Measurements from ENCODE around the gene RECK. TPM values are rescaled to one million over a fixed set of nuclear protein-coding genes. Genes with fewer than 3 reads are reported as not detected.

The RECK gene
- total RNA-seq, 1 donor from 2014 or later, result 15.1 TPM

GRCh38 chr9:36123515-36123914, 86.8 kb downstream of the RECK start:
- Mint-ChIP-seq H3K4me1 (peaks cover 7% of the 10 kb centered on the region), H3K36me3 (peaks cover 12% of the 10 kb centered on the region), H3K4me3 (no peak overlapping the region), H3K27ac (no peak overlapping the region), H3K9me3 (no peaks in the 10 kb centered on the region), H3K27me3 (ENCODE audit: low read depth) (no peaks in the 10 kb centered on the region)
- no peak for TF ChIP-seq CTCF (IDR thresholded peaks at IDR 0.05; ENCODE audit: unreplicated experiment)
- no peak for DNase-seq (ENCODE audit: low spot score in 2 of 2, unreplicated experiment in 2 of 2)

DNA sequence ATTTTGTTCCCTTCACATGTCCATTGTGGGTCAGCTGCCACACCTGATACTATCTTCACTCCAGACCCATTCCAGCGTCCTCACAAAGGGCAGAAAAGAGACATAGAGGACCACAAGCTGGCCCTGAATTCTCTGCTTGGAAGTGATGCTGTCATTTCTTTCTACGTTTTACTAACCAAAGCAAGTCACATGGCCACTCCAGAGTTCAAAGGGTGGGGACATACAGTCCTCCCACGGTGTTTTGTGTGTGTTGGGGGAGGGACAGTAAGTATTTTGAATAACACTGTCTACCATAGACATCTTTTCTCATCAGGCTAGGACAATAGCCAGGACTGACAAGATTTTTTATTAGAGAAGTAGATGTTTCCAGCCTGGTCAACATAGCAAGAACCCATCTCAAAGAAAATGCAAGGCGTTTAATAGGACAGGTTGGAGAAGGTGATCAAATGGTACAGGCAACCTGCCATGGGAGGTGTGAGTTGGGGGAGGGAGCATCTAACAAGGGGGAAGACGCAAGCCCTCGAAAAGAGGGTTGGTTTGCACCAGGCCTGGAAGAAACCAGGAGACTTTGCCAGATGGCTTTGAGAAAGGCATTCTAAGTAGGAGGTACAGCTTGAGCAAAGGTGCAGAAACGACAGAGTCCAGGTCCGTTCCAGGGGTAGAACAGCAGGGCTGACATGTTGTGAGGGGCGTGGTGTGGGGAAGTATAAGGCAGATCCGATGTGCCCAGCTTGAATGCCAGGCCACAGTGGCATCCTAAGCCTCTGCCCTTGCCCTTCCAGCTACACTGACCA, 88.5 kb downstream of the RECK start:
- no peak overlapping the region for H3K27ac Mint-ChIP-seq
- H3K4me3 Mint-ChIP-seq, result no peak overlapping the region
- DNase-seq (ENCODE audit: low spot score in 2 of 2, unreplicated experiment in 2 of 2), result no peak

DNA sequence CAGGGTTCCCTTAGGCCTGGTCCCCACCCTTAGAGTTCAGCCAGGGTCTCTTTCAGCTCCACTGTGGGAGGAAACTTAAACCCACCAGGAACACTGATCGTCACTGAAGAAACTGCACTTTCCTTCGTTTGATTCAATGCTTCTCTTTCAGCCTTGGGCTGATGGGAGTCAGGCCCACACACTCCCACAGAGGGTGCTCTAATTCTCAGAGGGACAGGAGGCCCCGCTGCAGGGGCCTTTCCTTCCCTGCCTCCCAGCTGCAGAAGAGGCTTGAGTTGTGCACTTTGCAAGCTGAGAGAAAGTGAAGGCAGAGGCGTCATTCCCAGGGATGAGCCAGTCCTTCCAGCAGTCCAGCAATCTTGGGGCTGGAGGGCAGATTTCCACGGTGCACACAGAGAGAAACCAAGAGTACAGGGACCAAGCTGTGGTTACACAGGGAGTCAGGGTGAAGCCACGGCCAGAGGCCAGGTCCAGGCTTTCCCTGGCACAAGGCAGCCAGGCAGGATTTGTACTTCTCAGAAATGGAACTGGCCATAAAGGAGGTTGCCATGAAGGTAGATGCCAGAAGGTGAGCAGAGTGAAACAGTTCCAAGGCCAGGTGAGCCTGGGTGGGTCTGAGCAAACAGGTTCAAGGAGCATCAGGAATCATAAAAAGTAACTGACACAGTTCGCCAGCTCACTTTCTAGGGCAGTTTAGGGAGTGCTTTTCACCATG, 89.5 kb downstream of the RECK start:
- Mint-ChIP-seq H3K27ac (peak overlapping the region; percentile 30), H3K4me3 (no peak overlapping the region), H3K9me3 (no peaks in the 10 kb centered on the region), H3K36me3 (peaks cover 9% of the 10 kb centered on the region), H3K4me1 (peaks cover 4% of the 10 kb centered on the region), H3K27me3 (ENCODE audit: low read depth) (no peaks in the 10 kb centered on the region)
- TF ChIP-seq CTCF (IDR thresholded peaks at IDR 0.05; ENCODE audit: unreplicated experiment), result no peak
- no peak for DNase-seq (ENCODE audit: low spot score in 2 of 2, unreplicated experiment in 2 of 2)

More for the DNA sequence above, 88.5 kb downstream of the RECK start:
- peaks cover 4% of the 10 kb centered on the region for H3K4me1 Mint-ChIP-seq
- H3K27me3 Mint-ChIP-seq (ENCODE audit: low read depth), result no peaks in the 10 kb centered on the region
- peaks cover 9% of the 10 kb centered on the region for H3K36me3 Mint-ChIP-seq
- H3K9me3 Mint-ChIP-seq, result no peaks in the 10 kb centered on the region
- TF ChIP-seq CTCF (IDR thresholded peaks at IDR 0.05; ENCODE audit: unreplicated experiment), result no peak

GRCh38 chr9:36127652-36128244, 91.0 kb downstream of the RECK start:
- Mint-ChIP-seq H3K9me3 (no peaks in the 10 kb centered on the region), H3K27me3 (ENCODE audit: low read depth) (no peaks in the 10 kb centered on the region), H3K4me1 (peaks cover 4% of the 10 kb centered on the region), H3K4me3 (no peak overlapping the region), H3K36me3 (no peaks in the 10 kb centered on the region), H3K27ac (no peak overlapping the region)
- DNase-seq (ENCODE audit: low spot score in 2 of 2, unreplicated experiment in 2 of 2), result no peak
- no peak for TF ChIP-seq CTCF (IDR thresholded peaks at IDR 0.05; ENCODE audit: unreplicated experiment)

DNA sequence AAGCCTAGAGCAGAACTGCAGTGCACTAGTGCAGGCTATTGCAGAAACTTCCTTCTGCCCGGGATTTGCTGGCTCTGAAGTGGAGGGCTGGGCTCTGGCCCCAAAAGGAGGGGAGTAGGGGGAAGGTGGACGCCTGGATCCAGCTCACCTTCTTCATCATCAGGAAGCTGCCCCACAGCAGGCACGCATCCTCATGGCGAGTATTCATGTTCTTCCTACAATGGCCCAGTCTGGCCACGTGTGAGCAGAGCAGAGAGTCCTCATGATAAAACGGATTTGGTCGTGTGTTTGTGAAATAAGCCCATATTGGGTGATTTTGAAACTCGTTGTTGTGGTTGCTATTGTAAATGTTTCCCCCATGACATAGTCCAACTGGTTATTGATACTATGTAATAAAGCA, 91.6 kb downstream of the RECK start:
- no peaks in the 10 kb centered on the region for H3K27me3 Mint-ChIP-seq (ENCODE audit: low read depth)
- H3K36me3 Mint-ChIP-seq, result no peaks in the 10 kb centered on the region
- H3K4me3 Mint-ChIP-seq, result no peak overlapping the region
- H3K4me1 Mint-ChIP-seq, result peaks cover 4% of the 10 kb centered on the region
- H3K27ac Mint-ChIP-seq, result no peak overlapping the region
- TF ChIP-seq CTCF (IDR thresholded peaks at IDR 0.05; ENCODE audit: unreplicated experiment), result no peak
- no peak for DNase-seq (ENCODE audit: low spot score in 2 of 2, unreplicated experiment in 2 of 2)
- no peaks in the 10 kb centered on the region for H3K9me3 Mint-ChIP-seq
